Chondrocyte (in vitro differentiated cells): ENCODE results near the gene PAQR7. TPM values are rescaled to one million over a fixed set of nuclear protein-coding genes. Genes with fewer than 3 reads are reported as not detected.

Experiments
- DNase-seq: peaks from one replicate; pipeline ENCODE4 v3.0.0; 2021; ENCODE audit warnings: mixed read lengths, low spot score
- H3K27ac Mint-ChIP-seq: one replicate; pipeline ENCODE4 v1.8.0; 2021; ENCODE audit warnings: mild to moderate bottlenecking, moderate library complexity, mixed read lengths; ENCODE audit not compliant: unreplicated experiment
- H3K27me3 Mint-ChIP-seq: 2 replicates; pipeline ENCODE4 v1.8.0; 2021; ENCODE audit warnings: low read depth, mixed read lengths
- H3K36me3 Mint-ChIP-seq: 2 replicates; pipeline ENCODE4 v1.8.0; 2021; ENCODE audit warnings: low read depth, mixed read lengths
- H3K4me1 Mint-ChIP-seq: 2 replicates; pipeline ENCODE4 v1.8.0; 2021; ENCODE audit warnings: low read depth, mild to moderate bottlenecking, mixed read lengths
- H3K4me3 Mint-ChIP-seq: one replicate; pipeline ENCODE4 v1.8.0; 2021; ENCODE audit warnings: mild to moderate bottlenecking, moderate library complexity, mixed read lengths; ENCODE audit not compliant: unreplicated experiment
- H3K9me3 Mint-ChIP-seq: 2 replicates; pipeline ENCODE4 v1.8.0; 2021; ENCODE audit warnings: low read depth, mixed read lengths
- CTCF ChIP-seq: fragments of 200-600 bp; sonication (generic); IDR thresholded peaks from 2 replicates; pipeline ENCODE4 v1.5.0; 2021; ENCODE audit warnings: antibody characterized with exemption, mild to moderate bottlenecking, moderate library complexity
- total RNA-seq: library from RNA; stranded (reverse); gene quantifications from 3 replicates; pipeline ENCODE4 v1.2.1, GENCODE V29; 2021

Gene PAQR7
- total RNA-seq, 1 donor from 2014 or later = 15.1 TPM

DNA sequence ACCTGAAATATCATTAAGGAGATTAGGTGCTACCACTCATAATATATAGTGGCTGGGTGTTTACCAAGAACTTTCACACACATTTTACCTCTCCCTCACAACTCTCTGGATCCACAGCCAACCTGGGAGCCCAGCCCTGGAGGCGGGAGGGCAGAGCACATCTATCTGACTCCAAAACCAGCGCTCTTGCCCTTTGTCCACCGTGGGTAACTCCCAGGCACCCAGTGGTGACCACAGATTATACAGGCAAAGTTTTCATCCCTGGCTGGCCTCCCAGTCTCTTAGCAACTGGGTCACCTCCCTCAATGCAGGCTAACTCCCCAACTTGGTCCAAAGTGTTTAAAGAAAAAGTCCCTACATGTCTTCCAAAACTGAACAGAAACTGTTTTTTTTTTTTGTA, 2.4 kb downstream of the PAQR7 start:
- H3K4me3 Mint-ChIP-seq = no peak overlapping the region
- H3K36me3 Mint-ChIP-seq = no peaks in the 10 kb centered on the region
- no peaks in the 10 kb centered on the region for H3K27me3 Mint-ChIP-seq
- H3K9me3 Mint-ChIP-seq = no peaks in the 10 kb centered on the region
- no peak overlapping the region for H3K27ac Mint-ChIP-seq
- DNase-seq = peak; percentile 55
- peaks cover 23% of the 10 kb centered on the region for H3K4me1 Mint-ChIP-seq
- TF ChIP-seq CTCF = no peak

DNA sequence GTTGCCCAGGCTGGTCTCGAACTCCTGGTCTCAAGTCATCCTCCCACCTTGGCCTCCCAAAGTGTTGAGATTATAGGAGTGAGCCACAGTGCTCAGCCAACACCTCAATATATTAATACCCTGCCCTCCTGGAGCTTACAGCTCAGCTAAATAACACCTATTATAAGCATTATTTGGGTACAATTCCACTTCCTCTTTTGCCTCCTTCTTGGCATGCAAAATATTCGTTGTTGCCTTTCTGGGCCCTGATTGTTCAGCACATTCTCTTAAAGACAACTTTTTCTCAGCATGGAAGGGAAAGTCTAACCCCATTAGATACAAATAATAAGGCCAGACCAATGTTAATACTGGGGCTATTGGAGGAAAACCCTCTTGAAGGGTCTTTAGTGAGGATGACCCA, 2.8 kb downstream of the PAQR7 start:
- no peaks in the 10 kb centered on the region for H3K9me3 Mint-ChIP-seq
- H3K4me3 Mint-ChIP-seq = no peak overlapping the region
- no peaks in the 10 kb centered on the region for H3K36me3 Mint-ChIP-seq
- peaks cover 23% of the 10 kb centered on the region for H3K4me1 Mint-ChIP-seq
- TF ChIP-seq CTCF = no peak
- DNase-seq = no peak
- no peak overlapping the region for H3K27ac Mint-ChIP-seq
- H3K27me3 Mint-ChIP-seq = no peaks in the 10 kb centered on the region

GRCh38 chr1:25871704-25872494, 3.6 kb downstream of the PAQR7 start:
- H3K27ac Mint-ChIP-seq = no peak overlapping the region
- H3K36me3 Mint-ChIP-seq = peaks cover 1% of the 10 kb centered on the region
- TF ChIP-seq CTCF = no peak
- DNase-seq = no peak
- H3K4me3 Mint-ChIP-seq = no peak overlapping the region
- H3K9me3 Mint-ChIP-seq = no peaks in the 10 kb centered on the region
- H3K27me3 Mint-ChIP-seq = no peaks in the 10 kb centered on the region
- H3K4me1 Mint-ChIP-seq = peaks cover 23% of the 10 kb centered on the region

GRCh38 chr1:25871086-25871703, 4.3 kb downstream of the PAQR7 start:
- DNase-seq = no peak
- no peak for TF ChIP-seq CTCF
- Mint-ChIP-seq H3K4me1 (peaks cover 21% of the 10 kb centered on the region), H3K4me3 (no peak overlapping the region), H3K9me3 (no peaks in the 10 kb centered on the region), H3K27ac (no peak overlapping the region), H3K36me3 (peaks cover 2% of the 10 kb centered on the region), H3K27me3 (no peaks in the 10 kb centered on the region)

DNA sequence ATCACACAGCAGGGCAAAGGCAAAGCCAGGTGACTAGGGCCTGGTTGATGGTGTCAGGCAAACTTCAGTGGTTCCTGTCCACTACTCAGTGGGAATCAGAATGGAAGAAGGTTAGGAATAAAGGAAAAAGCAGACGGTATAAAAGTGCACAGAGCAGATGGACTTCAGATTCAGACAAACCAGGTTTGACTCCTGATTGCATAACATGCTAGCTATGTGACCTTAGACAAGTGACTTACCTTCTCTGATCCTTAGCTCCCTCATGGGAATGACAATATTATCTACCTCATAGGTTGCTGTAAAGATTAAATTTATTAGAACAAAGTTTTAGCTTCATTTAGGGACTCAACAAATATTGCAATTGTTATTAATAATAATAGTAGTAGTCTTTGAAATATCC, 4.9 kb downstream of the PAQR7 start:
- no peak overlapping the region for H3K27ac Mint-ChIP-seq

More for the DNA sequence above, 4.9 kb downstream of the PAQR7 start:
- Mint-ChIP-seq H3K27me3 (no peaks in the 10 kb centered on the region), H3K4me3 (no peak overlapping the region), H3K9me3 (no peaks in the 10 kb centered on the region), H3K4me1 (peaks cover 18% of the 10 kb centered on the region), H3K36me3 (peaks cover 5% of the 10 kb centered on the region)
- no peak for TF ChIP-seq CTCF
- no peak for DNase-seq
